Measurements from ENCODE around the gene DNAAF1.
"Not testable (repeated sequence)": the region's sequence is repeated elsewhere in the genome, so short reads cannot be mapped to it uniquely, and the experiment has no call there.

The DNAAF1 gene

DNA sequence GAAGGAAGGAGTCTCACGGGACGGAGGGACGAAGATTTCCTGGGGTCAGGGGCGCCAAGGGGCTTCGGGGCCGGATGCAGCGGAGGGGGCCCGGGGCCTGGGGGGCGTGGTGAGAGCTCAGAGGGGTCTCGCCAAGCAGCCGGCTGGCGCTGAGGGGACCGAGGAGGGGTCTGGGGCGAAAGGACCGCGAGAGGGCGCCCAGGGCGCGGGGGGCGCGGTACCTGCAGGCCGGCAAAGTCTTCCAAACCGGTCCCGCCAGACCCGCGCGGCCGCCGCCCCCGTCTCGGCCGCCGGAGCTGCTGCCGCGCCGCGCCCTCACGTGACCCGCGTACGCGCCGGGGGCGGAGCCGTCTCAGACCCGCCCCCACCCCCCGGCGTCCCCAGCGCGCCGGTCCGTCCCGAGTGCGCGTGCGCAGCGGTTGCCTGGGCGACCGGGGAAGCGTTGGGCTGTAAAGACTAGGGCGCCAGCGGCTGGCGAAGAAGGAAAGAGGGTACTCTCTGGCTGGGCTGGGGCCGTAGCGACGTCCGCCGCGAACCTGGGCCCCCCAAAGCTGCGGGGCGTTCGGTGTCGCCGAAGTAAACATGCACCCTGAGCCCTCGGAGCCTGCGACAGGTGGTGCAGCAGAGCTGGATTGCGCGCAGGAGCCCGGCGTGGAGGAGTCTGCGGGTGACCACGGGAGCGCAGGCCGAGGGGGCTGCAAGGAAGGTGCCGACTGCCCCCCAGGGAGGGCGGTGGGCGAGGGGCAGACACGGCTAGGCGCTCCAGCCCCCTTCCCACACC lies at the start of gene DNAAF1, which contains the start of gene HSDL1:
DNAAF1 (plus strand) TSS at position 450 of the 781 bp plus-strand sequence; CDS start at position 583, 133 bp downstream.
HSDL1 (minus strand) TSS at position 319 of the 781 bp plus-strand sequence. CDS start 13,856 bp downstream, outside the sequence.
- DNase-seq (ENCODE audit: low spot score) = peak; percentile 99

DNA sequence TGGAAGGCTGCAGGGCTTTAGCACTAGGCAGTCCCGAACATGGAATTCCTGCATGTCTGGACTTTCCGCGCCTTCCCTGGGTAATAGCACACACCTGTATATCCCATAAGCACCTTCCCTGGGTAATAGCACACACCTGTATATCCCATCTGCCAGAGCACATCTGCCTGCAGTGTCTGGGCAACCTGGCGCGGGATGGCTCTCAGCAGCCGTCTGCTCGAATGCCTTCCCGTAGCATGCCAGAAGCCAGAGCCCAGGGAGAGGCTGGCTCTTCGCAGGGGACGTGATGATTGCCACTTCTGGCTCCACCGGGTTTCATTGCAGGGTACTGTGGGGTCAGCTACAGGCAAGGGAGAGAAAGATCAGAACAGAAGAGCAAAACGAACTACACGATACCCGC lies 49.6 kb upstream of the DNAAF1 start:
- no peak for DNase-seq (ENCODE audit: low spot score)

DNA sequence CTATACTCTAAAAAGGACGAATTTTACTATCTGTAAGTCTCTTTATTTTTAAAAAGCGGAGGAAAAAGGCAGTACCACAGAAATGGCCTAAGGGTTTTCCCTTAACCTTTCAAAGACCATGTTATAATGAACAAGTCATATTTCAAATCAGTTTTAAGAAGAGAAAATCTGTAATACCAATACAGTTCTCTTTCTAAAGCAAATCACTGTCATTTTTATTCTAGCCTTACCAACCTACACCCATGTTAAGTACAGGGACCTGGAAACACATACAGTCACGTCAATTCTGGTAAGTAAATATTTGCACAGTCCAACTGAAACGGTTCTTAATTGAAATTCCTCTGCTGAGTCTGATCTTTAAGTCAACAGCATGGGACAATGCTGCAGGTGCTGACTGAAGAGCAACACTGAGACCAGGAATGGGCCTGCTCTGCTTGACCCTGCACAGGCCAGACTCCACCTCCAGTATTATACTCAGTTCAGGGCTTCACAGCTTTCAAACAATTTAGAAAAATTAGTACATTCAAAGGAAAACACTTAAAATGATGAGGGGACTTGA lies 48.6 kb upstream of the DNAAF1 start:
- no peak for DNase-seq (ENCODE audit: low spot score)

DNA sequence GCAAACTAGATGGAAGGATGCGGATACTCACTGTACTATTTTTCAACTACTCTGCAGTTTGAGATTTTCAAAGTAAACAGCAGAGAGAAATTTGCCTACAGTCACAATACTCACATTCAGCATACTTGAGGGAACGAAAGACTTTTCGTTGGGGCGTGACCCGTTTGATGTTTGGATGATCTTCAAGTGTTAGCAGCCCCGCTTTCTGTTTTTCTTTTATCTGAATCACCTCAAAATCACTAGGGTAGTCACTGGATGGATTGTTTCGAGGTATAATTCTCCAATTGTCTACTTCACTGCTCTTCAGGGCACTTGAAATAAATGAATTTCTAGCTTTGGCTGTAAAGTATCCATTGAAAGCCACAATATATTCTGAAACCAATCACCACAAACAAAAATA lies 46.2 kb upstream of the DNAAF1 start:
- DNase-seq (ENCODE audit: low spot score) = no peak

DNA sequence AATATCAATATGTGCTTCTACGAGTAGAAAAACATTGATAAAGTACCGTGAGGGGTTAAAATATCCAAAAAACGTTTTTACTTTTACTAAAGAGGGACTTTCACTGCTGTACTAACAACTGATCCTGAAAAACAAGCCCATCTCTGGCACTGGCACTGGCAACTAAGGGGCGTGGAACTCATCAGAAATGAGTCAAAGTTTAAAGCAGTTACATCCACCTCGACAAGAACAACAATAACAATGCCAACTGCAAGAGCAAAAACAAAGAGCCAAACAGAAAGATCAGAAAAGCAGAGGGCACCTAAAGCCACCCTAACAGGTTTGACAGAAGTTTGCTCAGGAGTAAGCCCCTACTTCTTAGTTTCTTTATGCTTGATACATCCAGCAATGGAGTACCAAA lies 41.4 kb upstream of the DNAAF1 start:
- DNase-seq (ENCODE audit: low spot score) = peak; percentile 27

DNA sequence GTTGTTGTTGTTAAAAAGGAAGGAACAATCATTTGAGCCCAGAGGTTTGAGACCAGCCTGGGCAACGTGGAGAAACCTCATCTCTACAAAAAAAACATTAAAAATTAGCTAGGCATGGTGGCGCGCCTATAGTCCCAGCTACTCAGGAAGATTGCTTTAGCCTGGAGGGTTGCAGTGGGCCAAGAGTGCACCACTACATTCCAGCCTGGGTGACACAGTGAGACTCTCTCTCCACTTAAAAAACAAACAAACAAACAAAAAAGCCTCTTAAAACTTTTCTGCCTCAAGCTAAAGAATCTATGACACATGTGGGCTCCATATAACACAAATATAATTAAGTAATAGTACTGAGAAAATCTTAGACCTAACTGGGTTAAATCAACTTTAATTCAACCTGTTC lies 40.9 kb upstream of the DNAAF1 start:
- DNase-seq (ENCODE audit: low spot score) = no peak

DNA sequence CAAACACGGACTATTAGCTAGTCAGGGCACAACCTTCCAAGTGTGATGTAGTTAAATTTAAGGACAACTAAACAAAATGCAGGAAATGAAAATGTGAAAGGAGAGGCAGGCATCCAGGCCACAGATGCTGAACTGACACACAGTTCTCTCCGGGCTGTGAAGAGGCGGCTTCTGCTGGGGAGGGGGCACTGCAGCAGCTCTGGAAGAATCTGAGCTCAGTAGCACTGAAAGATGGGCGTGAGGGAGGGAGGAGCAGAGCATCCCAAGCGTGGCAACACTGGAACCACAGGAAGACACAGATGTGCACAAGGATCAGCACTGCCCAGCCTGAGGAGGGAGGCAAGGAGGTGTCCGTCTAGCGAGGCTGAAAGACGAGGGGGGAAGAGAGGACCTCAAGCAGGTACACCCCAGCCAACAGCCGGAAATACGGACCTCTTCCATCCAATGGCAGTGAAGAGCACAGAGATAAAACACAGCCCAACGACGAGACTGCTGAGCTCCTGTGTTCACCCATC lies 39.8 kb upstream of the DNAAF1 start:
- no peak for DNase-seq (ENCODE audit: low spot score)

DNA sequence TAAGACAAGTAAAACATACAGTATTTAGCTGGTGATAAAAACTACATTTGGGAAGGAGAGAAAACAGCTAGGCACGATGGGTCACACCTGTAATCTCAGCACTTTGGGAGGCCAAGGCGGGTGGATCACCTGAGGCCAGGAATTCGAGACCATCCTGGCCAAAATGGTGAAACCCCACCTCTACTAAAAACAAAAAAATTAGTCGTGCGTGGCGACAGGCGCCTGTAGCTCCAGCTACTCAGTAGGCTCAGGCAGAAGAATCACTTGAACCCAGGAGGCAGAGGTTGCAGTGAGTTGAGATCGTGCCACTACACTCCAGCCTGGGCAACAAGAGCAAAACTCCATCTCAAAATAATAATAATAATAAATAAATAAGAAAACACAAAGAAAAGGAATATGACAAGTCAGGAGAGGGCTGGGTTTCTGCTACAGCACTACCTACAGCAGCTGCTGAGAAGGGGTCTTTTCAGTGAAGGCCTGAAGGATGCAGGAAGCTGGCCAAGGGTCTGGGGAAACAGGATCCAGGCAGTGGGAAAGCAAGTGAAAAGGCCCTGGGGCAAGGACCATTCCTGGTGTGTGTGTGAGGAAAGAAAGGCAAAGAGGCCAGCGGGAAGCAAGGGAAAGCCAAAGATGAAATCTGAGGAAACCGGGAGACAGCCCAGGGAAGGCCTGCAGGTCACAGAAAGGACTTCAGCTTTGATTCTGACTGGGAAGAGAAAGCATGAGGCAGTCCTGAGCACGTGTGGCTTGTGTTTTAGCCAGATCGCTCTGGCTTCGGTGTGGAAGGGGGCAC lies 39.0 kb upstream of the DNAAF1 start:
- DNase-seq (ENCODE audit: low spot score) = no peak

DNA sequence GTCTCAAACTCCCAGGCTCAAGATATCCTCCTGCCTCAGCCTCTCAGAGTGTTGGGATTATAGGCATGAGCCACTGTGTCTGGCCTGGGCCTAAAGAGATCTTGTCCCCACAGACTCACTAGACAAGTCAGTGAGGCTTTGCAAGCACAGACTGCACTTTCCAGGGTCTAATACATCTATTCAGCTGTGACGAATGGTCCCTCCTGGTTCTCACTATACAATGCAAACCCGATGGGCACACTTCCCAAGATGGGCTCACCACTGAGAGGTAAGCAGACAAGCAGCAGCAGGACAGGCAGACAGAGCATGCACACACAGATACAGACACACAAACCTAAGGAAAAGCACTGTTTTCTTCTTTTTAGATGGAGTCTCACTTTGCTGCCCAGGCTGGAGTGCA lies 37.2 kb upstream of the DNAAF1 start:
- no peak for DNase-seq (ENCODE audit: low spot score)

DNA sequence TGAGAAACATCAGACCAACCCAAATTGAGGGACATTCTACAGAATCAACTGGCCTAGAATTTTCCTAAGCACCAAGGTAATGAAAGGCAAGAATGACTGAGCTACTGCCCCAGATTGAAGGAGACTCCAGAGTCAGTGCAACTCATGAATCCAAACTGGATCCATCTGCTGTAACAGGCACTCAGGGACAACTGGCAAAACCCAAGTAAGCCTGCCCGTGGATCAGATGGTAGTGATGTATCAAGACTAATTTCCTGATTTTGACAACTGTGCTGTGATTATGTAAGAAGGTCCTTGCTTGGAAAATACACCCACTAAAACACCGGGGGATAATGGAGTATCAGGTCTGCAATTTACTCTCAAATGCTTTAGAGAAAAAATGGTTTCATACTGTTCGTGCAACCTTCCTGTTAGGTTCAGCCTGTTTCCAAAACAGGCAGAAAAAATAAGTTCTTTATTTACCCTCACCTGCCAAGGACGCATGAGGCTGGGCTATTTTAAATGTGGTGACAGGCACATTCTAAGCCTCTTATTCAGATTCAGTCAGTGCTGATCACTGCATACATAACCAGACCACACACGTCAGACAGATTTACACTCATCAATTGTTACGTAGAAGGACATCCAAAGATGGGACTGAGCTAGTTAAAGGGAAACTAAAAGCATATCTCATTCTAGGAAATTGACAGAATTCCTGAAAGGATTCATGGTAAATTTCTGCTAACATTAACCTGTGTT lies 35.3 kb upstream of the DNAAF1 start:
- no peak for DNase-seq (ENCODE audit: low spot score)

DNA sequence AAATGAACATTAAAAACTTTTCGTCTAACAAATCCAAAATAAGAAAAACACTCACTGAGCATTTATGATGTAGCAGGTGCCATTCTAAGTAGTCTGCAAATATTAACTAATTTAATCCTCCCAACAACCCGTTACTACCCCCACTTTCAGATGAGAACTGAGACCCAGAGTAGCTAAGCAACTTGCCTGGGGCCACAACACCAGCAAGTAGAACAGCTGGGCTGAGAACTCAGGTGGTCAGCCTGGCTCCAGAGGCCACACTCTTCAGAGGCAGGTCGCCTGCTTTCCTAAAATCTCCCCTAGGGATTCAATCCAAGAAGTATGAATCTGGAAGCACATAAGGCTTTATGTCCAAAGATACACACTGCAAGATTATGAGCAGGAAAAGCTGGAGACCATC lies 34.6 kb upstream of the DNAAF1 start:
- no peak for DNase-seq (ENCODE audit: low spot score)

DNA sequence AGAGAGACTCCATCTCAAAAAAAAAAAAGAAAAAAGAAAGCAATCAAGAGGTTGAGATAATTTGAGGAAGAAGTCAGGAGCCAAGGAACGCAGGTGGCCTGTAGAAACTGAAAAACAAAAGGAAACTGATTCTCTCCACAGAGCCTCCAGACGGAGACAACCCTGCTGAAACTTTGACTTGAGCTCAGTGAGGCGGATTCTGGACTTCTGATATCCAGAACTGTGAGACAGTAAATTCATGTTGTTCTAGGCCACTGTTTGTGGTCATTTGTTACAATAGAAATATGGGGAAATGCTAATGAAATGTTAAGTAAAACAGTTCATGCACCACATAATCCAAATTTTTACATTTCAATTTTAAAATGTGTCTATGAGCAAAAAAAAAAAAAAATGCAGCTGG lies 33.6 kb upstream of the DNAAF1 start:
- DNase-seq (ENCODE audit: low spot score) = no peak

DNA sequence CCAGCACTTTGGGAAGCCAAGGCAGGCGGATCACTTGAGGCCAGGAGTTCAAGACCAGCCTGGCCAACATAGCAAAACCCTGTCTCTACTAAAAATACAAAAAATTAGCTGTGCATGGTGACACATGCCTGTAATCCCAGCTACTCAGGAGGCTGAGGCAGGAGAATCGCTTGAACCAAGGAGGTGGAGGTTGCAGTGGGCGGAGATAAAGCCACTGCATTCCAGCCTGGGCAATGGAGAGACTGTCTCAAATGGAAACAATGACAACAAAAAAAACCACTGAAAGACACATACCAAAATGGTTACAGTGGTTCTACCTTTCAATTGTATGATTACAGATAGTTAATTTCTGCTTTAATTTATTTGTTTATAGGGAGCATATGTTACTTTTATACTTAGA lies 33.2 kb upstream of the DNAAF1 start:
- not testable (repeated sequence) for DNase-seq (ENCODE audit: low spot score)

DNA sequence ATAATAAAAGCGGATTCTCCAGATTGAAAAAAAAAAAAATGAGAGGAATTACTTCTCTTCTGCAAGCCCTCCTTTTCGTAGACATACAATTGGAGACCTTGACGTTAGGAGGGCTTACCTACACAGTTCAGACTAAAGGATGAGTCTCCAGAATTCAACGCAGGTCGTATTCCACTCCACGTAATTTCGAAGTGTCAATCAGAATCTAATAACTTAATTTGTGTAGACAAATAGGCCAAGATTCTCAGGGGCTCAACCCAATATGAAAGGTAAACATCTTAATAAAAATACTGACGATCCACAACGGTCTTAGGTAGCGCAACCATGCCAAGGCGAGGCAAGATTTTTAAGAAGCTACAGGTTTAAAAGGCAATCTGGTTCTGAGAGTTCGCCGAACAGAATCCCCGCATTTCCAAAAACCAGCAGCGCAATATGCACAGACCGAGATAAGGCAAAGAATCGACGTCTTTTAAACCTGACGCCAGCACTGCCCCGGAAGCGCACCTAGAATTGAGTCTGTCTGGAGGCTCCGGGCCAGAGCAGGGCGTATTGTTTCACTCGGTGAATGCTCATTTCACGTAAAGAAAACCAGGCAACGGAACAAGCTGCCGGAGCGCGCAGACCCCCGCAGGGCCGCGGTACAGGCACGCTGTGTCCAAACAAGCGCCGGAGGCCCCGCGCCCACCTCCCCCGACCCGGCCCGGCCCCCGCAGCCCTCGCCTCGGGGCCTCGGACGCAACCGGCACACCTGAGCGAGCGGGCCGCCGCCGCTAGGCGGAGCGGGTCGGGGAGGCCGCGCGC lies 29.0 kb upstream of the DNAAF1 start:
- peak; percentile 19 for DNase-seq (ENCODE audit: low spot score)

DNA sequence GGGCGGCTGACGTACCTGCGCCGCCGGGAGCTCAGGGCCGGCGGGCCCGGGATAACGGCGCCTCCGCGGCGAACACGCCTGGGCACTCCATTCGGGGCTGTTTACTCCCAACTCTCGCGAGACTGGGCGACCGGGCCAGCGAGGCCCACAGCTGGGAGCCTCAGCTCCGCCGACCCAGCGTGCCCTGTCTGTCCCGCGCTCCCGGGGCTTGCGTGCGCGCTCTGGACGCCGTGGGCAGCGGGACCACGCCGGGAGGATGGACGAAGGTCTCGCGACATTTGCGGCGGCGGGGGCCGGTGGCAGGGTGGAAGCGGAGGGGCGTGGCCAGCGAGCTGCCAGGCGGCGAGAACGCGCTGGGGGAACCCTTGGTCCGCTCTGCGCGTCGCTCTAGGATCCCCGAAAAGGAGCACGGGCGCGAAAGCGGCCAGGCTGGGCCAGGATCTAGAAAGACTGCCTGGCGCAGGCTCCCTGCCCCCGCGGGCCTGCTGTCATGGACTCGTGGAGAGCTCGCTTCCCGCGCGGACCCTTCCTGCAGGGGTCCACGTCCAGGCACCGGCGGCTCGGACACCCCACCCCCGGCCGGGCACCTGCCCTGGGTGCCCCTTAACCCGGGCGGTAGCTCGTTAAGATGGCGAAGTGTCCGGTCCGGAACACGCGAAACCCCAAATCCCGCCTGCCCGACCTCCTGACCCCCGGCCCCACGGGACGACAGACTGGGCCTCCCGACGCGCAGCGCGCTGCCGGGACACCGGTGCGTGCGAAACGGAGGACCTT lies 28.2 kb upstream of the DNAAF1 start, which contains the start of gene MBTPS1:
MBTPS1 (minus strand) TSS at position 223 of the 774 bp plus-strand sequence. CDS start 15,159 bp downstream, outside the sequence.
- peak; percentile 99 for DNase-seq (ENCODE audit: low spot score)

DNA sequence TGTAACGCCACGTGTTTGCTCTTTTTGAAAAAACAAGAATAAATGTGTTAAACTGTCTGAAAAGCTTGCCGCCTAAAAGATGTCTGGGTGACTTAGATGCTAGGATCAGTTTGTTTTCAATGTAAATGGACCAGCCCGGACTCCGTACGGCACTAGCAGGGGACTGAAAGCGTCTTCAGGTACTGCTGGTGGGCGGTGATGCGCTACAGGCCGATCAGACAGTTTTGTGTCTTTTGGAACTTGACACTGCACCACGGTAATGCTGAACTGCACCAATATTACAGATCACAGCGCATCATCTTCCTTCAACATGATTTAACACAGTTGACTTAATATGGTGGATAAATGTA lies 27.6 kb upstream of the DNAAF1 start:
- DNase-seq (ENCODE audit: low spot score) = no peak

DNA sequence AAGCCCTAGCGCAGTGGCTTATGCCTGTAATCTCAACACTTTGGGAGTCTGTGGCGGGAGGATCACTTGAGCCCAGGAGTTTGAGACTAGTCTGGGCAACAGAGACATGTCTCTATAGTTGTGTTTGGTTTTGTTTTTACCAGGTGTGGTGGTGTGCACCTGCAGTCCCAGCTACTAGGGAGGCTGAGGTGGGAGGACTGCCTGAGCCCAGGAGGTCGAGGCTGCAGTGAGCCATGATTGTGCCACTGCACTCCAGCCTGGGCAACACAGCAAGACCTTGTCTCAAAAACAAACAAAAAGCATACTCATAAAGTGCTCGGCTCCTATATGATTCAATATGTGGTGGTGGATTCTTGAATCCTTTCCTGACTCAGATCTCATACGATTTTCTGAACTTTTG lies 26.8 kb upstream of the DNAAF1 start:
- DNase-seq (ENCODE audit: low spot score) = not testable (repeated sequence)

DNA sequence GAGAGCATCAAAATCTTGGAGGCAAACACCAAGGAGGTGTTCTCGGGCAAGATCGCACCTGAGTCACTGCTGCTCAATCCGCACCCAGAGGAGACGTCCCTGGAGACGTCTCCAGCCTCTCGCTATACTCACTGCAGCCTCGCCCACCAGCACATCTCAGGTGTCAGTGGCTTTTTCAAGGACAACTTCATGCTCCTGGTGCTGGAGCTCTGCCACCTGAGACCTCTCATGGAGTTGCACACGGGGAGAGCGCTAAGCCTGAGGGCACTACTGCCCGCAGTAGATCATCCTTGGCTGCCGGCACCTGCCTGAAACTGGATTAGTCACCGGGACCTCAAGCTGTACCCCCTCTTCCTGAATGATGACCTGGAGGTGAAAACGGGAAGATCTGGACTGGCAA lies 25.7 kb upstream of the DNAAF1 start:
- no peak for DNase-seq (ENCODE audit: low spot score)

DNA sequence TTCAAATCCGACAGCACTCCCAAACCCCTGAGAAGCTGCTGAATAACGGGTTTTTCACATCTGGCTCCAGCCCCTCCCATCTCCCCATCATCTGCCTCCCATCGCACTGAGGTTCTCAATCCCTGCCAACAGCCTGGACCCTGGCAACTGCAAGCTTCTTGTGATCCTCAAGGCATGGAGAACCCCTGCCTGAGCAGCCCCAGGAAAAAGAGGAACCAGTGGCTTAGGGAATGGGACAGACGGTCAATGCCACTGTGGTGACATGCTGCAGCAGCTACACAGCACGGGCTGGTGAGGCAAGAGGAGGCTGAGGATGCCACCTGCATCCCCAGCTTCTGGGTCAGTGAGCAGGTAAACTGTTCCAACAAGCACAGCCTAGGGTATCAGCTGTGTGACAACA lies 25.1 kb upstream of the DNAAF1 start:
- no peak for DNase-seq (ENCODE audit: low spot score)

DNA sequence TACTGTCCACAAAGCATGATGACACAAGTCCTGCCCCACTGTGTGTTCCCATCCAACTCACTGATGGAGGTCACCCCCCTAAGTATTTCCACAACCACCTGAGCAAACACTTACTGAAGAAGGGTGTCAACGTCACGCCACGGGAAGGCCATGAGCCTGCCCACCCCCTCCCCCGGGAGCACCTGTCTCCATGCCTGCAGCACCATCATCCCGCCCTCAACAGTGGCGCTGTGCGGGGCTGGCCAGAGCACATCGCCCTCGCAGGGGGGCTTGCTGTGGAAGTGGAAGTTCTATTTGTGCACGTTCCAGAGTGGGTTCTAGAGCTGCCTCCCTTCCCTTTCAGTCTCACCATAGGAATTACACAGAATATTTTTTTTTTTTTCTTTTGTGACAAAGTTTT lies 24.1 kb upstream of the DNAAF1 start:
- no peak for DNase-seq (ENCODE audit: low spot score)
